Measurements from ENCODE around the gene STARD5. TPM values are rescaled to one million over a fixed set of nuclear protein-coding genes. Genes with fewer than 3 reads are reported as not detected.

The STARD5 gene
- total and polyA plus RNA-seq, 2 experiments from 2014 or later = 3.8 to 10.1 TPM

DNA sequence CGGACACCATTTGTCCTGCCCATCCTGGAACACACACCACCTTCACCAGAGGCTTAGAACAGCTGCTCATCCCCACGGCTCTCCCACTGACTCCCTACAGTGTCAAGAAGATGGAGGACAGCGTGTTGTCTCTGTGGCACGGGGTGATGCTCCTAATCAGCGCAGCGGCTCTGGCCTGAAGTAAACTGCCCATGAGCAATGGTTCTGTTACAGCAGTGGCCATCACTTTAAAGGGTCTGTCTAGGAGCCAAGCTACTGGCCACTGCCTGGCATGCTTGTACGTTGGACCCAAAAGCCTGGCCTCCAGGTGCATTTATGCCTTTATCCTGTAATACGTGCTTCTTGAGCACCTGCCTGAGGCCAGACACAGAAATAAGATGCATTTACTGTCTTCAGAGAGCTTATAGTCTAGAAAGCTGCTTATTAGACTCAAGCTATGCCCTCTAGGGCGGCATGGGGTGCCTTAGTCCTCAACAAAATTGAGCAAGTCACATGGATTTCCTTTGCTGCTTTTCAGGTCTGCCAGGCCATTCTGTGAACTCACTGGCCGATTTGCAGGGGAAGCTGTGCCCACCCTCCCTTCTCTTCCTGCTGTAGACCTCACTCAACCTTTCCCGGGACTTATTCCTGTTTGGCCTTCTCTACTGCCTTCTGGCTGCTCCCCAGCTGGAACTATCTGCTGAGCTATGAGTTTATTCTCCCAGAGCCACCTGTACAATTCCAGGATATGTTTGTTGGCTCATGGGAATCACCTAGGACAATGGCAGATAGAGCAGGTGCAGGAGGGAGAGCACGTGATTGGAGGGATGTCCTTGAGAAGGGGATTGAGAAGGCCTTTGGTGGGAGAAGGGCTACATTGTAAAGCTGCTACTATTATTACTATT is 51.9 kb downstream of the STARD5 start:
- ATAC-seq = no peak
- H3K9me3 Mint-ChIP-seq = peaks cover 10% of the 10 kb centered on the region

More for the DNA sequence above, 51.9 kb downstream of the STARD5 start:
- H2AFZ ChIP-seq = no peak overlapping the region
- no peak overlapping the region for H3K4me2 ChIP-seq
- peaks cover 5% of the 10 kb centered on the region for H3K36me3 Mint-ChIP-seq (ENCODE audit: low read depth)
- H3K36me3 ChIP-seq (ENCODE audit: insufficient read depth) = no peaks in the 10 kb centered on the region; the same call in 1 of the 2 replicates
- H3F3A ChIP-seq (replicated peaks; ENCODE audit: low read depth) = no peaks in the 10 kb centered on the region
- no peak overlapping the region for H3K4me3 ChIP-seq
- no peaks in the 10 kb centered on the region for H3K79me2 ChIP-seq (replicated peaks; ENCODE audit: insufficient read depth)
- no peak overlapping the region for H3K27ac Mint-ChIP-seq
- H3K9me2 ChIP-seq (ENCODE audit: insufficient read depth) = no peaks in the 10 kb centered on the region
- H3K4me3 Mint-ChIP-seq = no peak overlapping the region
- H3K27me3 ChIP-seq (ENCODE audit: insufficient read depth) = no peaks in the 10 kb centered on the region
- TF ChIP-seq JUNB (IDR thresholded peaks at IDR 0.05; ENCODE audit: unreplicated experiment) = no peak
- no peak for TF ChIP-seq ZNF331 (CRISPR knock-in tag; IDR thresholded peaks at IDR 0.05; ENCODE audit: low read depth)
- TF ChIP-seq ZNF114 (CRISPR knock-in tag; IDR thresholded peaks at IDR 0.05) = no peak
- TF ChIP-seq, protein P1, sequence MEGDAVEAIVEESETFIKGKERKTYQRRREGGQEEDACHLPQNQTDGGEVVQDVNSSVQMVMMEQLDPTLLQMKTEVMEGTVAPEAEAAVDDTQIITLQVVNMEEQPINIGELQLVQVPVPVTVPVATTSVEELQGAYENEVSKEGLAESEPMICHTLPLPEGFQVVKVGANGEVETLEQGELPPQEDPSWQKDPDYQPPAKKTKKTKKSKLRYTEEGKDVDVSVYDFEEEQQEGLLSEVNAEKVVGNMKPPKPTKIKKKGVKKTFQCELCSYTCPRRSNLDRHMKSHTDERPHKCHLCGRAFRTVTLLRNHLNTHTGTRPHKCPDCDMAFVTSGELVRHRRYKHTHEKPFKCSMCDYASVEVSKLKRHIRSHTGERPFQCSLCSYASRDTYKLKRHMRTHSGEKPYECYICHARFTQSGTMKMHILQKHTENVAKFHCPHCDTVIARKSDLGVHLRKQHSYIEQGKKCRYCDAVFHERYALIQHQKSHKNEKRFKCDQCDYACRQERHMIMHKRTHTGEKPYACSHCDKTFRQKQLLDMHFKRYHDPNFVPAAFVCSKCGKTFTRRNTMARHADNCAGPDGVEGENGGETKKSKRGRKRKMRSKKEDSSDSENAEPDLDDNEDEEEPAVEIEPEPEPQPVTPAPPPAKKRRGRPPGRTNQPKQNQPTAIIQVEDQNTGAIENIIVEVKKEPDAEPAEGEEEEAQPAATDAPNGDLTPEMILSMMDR (conservative IDR thresholded peaks at IDR 0.05; ENCODE audit: low read depth in 2 of 2) = no peak
- no peak for TF ChIP-seq EZH2phosphoT487 (IDR thresholded peaks at IDR 0.05; ENCODE audit: unreplicated experiment)
- TF ChIP-seq, protein P2, sequence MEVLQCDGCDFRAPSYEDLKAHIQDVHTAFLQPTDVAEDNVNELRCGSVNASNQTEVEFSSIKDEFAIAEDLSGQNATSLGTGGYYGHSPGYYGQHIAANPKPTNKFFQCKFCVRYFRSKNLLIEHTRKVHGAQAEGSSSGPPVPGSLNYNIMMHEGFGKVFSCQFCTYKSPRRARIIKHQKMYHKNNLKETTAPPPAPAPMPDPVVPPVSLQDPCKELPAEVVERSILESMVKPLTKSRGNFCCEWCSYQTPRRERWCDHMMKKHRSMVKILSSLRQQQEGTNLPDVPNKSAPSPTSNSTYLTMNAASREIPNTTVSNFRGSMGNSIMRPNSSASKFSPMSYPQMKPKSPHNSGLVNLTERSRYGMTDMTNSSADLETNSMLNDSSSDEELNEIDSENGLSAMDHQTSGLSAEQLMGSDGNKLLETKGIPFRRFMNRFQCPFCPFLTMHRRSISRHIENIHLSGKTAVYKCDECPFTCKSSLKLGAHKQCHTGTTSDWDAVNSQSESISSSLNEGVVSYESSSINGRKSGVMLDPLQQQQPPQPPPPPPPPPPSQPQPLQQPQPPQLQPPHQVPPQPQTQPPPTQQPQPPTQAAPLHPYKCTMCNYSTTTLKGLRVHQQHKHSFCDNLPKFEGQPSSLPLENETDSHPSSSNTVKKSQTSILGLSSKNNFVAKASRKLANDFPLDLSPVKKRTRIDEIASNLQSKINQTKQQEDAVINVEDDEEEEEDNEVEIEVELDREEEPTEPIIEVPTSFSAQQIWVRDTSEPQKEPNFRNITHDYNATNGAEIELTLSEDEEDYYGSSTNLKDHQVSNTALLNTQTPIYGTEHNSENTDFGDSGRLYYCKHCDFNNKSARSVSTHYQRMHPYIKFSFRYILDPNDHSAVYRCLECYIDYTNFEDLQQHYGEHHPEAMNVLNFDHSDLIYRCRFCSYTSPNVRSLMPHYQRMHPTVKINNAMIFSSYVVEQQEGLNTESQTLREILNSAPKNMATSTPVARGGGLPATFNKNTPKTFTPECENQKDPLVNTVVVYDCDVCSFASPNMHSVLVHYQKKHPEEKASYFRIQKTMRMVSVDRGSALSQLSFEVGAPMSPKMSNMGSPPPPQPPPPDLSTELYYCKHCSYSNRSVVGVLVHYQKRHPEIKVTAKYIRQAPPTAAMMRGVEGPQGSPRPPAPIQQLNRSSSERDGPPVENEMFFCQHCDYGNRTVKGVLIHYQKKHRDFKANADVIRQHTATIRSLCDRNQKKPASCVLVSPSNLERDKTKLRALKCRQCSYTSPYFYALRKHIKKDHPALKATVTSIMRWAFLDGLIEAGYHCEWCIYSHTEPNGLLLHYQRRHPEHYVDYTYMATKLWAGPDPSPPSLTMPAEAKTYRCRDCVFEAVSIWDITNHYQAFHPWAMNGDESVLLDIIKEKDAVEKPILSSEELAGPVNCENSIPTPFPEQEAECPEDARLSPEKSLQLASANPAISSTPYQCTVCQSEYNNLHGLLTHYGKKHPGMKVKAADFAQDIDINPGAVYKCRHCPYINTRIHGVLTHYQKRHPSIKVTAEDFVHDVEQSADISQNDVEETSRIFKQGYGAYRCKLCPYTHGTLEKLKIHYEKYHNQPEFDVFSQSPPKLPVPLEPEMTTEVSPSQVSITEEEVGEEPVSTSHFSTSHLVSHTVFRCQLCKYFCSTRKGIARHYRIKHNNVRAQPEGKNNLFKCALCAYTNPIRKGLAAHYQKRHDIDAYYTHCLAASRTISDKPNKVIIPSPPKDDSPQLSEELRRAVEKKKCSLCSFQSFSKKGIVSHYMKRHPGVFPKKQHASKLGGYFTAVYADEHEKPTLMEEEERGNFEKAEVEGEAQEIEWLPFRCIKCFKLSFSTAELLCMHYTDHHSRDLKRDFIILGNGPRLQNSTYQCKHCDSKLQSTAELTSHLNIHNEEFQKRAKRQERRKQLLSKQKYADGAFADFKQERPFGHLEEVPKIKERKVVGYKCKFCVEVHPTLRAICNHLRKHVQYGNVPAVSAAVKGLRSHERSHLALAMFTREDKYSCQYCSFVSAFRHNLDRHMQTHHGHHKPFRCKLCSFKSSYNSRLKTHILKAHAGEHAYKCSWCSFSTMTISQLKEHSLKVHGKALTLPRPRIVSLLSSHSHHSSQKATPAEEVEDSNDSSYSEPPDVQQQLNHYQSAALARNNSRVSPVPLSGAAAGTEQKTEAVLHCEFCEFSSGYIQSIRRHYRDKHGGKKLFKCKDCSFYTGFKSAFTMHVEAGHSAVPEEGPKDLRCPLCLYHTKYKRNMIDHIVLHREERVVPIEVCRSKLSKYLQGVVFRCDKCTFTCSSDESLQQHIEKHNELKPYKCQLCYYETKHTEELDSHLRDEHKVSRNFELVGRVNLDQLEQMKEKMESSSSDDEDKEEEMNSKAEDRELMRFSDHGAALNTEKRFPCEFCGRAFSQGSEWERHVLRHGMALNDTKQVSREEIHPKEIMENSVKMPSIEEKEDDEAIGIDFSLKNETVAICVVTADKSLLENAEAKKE (CRISPR knock-in tag; IDR thresholded peaks at IDR 0.05) = no peak
- no peak overlapping the region for H3K27ac ChIP-seq (ENCODE audit: low read depth)
- H3K4me1 ChIP-seq (ENCODE audit: insufficient read depth) = peaks cover 6% of the 10 kb centered on the region; the same call in 1 of the 2 replicates
- peaks cover 5% of the 10 kb centered on the region for H3K27me3 Mint-ChIP-seq (ENCODE audit: insufficient read depth, low read depth, poor library complexity)
- no peak for DNase-seq (ENCODE audit: low spot score)
- no peaks in the 10 kb centered on the region for H4K20me1 ChIP-seq (replicated peaks; ENCODE audit: insufficient read depth)
- peaks cover 9% of the 10 kb centered on the region for H3K4me1 Mint-ChIP-seq

Data from GM23338 (cell line).